Mesodermal cell (in vitro differentiated cells): ENCODE measurements around the gene FGD6.

Experiments
- H3K27ac ChIP-seq: 2 replicates; pipeline ENCODE4 v1.7.0; 2013; ENCODE audit warnings: mild to moderate bottlenecking, low read depth, low read length, moderate library complexity; ENCODE audit not compliant: severe bottlenecking
- H3K36me3 ChIP-seq: 2 replicates; pipeline ENCODE4 v1.7.1; 2013; ENCODE audit warnings: mild to moderate bottlenecking, low read length, moderate library complexity; ENCODE audit not compliant: control insufficient read depth, insufficient read depth
- H3K4me1 ChIP-seq: one replicate; pipeline ENCODE4 v1.7.1; 2013; ENCODE audit warnings: mild to moderate bottlenecking, low read length; ENCODE audit not compliant: insufficient read depth, control insufficient read depth, poor library complexity, severe bottlenecking
- H3K4me3 ChIP-seq: 2 replicates; pipeline ENCODE4 v1.7.0; 2013; ENCODE audit warnings: low read length, control low read depth, mild to moderate bottlenecking; ENCODE audit not compliant: insufficient read depth, poor library complexity, severe bottlenecking; ENCODE audit errors: extremely low read depth
- H3K9me3 ChIP-seq: 2 replicates; pipeline ENCODE4 v1.7.1; 2013; ENCODE audit warnings: mild to moderate bottlenecking, low read length, moderate library complexity; ENCODE audit not compliant: control insufficient read depth
- WGBS, 2 experiments: methylation state at CpG; one replicate each; pipeline ENCODE4 v1.1.5; 2013; ENCODE audit warnings: missing lambda C conversion rate in 2 of 2; ENCODE audit not compliant: insufficient coverage in 2 of 2; 5-methylcytosine and 5-hydroxymethylcytosine counted together

Gene FGD6

GRCh38 chr12:95179011-95179410 is 38.3 kb downstream of the FGD6 start:
- H3K36me3 ChIP-seq, result peaks cover 12% of the 10 kb centered on the region
- 83 to 93% methylated on average over 1 to 2 of the region's 5 CpGs for WGBS, 2 experiments
- H3K4me1 ChIP-seq, result peaks cover 20% of the 10 kb centered on the region
- H3K4me3 ChIP-seq, result no peak overlapping the region
- H3K27ac ChIP-seq, result no peak overlapping the region
- H3K9me3 ChIP-seq, result no peaks in the 10 kb centered on the region

GRCh38 chr12:95178136-95178535 is 39.1 kb downstream of the FGD6 start:
- Histone ChIP-seq H3K36me3 (peaks cover 8% of the 10 kb centered on the region), H3K4me1 (peaks cover 21% of the 10 kb centered on the region), H3K27ac (no peak overlapping the region), H3K4me3 (no peak overlapping the region), H3K9me3 (no peaks in the 10 kb centered on the region)
- WGBS, 2 experiments, result no CpG with 5 or more reads among the region's 4 CpGs

- Histone ChIP-seq H3K9me3 (no peaks in the 10 kb centered on the region), H3K4me1 (peaks cover 16% of the 10 kb centered on the region), H3K36me3 (peaks cover 13% of the 10 kb centered on the region), H3K4me3 (no peak overlapping the region), H3K27ac (peak overlapping the region; percentile 50)
- no CpG with 5 or more reads among the region's 2 CpGs for whole genome bisulfite sequencing, 2 experiments
These were observed 40.0 kb downstream of the FGD6 start for GRCh38 chr12:95177201-95177768.

- H3K27ac ChIP-seq, result no peak overlapping the region
- peaks cover 25% of the 10 kb centered on the region for H3K36me3 ChIP-seq
- no peaks in the 10 kb centered on the region for H3K9me3 ChIP-seq
- H3K4me1 ChIP-seq, result peaks cover 15% of the 10 kb centered on the region
- no peak overlapping the region for H3K4me3 ChIP-seq
- 91 to 97% methylated on average over 4 of the region's 8 CpGs for WGBS, 2 experiments
These were observed 43.6 kb downstream of the FGD6 start for GRCh38 chr12:95173392-95174251.

- Histone ChIP-seq H3K4me3 (no peak overlapping the region), H3K36me3 (peaks cover 29% of the 10 kb centered on the region), H3K27ac (peak overlapping the region; percentile 59), H3K9me3 (no peaks in the 10 kb centered on the region), H3K4me1 (peaks cover 9% of the 10 kb centered on the region)
- 63 to 73% methylated on average over 2 to 3 of the region's 4 CpGs for WGBS, 2 experiments
These were observed 47.9 kb downstream of the FGD6 start for GRCh38 chr12:95169368-95169767.

- Histone ChIP-seq H3K27ac (no peak overlapping the region), H3K4me1 (peaks cover 6% of the 10 kb centered on the region), H3K36me3 (peaks cover 29% of the 10 kb centered on the region), H3K9me3 (no peaks in the 10 kb centered on the region), H3K4me3 (no peak overlapping the region)
- 86 to 93% methylated on average over 1 to 2 of the region's 2 CpGs for WGBS, 2 experiments
These were observed 48.5 kb downstream of the FGD6 start for GRCh38 chr12:95168746-95169145.

- no CpG with 5 or more reads among the region's 2 CpGs for WGBS, 2 experiments
- H3K27ac ChIP-seq, result no peak overlapping the region
- H3K9me3 ChIP-seq, result no peaks in the 10 kb centered on the region
- peaks cover 23% of the 10 kb centered on the region for H3K36me3 ChIP-seq
- no peak overlapping the region for H3K4me3 ChIP-seq
- peaks cover 3% of the 10 kb centered on the region for H3K4me1 ChIP-seq
These were observed 52.6 kb downstream of the FGD6 start for GRCh38 chr12:95164656-95165055.

- peaks cover 26% of the 10 kb centered on the region for H3K36me3 ChIP-seq
- WGBS, 2 experiments, result 83 to 85% methylated on average over 1 to 3 of the region's 3 CpGs
- no peak overlapping the region for H3K4me3 ChIP-seq
- H3K9me3 ChIP-seq, result no peaks in the 10 kb centered on the region
- H3K27ac ChIP-seq, result no peak overlapping the region
- H3K4me1 ChIP-seq, result no peaks in the 10 kb centered on the region
These were observed 58.3 kb downstream of the FGD6 start for GRCh38 chr12:95158919-95159318.

GRCh38 chr12:95151821-95152220 is 65.4 kb downstream of the FGD6 start:
- no peak overlapping the region for H3K27ac ChIP-seq
- H3K36me3 ChIP-seq, result peaks cover 5% of the 10 kb centered on the region
- H3K4me1 ChIP-seq, result no peaks in the 10 kb centered on the region
- H3K9me3 ChIP-seq, result no peaks in the 10 kb centered on the region
- H3K4me3 ChIP-seq, result no peak overlapping the region
- WGBS, 2 experiments, result 100% methylated on average over 1 of the region's 2 CpGs; no CpG with 5 or more reads in 1 of the 2 experiments

GRCh38 chr12:95151406-95151805 is 65.9 kb downstream of the FGD6 start:
- Histone ChIP-seq H3K4me1 (no peaks in the 10 kb centered on the region), H3K27ac (no peak overlapping the region), H3K9me3 (no peaks in the 10 kb centered on the region), H3K4me3 (no peak overlapping the region), H3K36me3 (peaks cover 5% of the 10 kb centered on the region)
- 100% methylated on average over 1 of the region's 2 CpGs for WGBS, 2 experiments

GRCh38 chr12:95150501-95150900 is 66.8 kb downstream of the FGD6 start:
- Histone ChIP-seq H3K4me3 (no peak overlapping the region), H3K36me3 (peaks cover 11% of the 10 kb centered on the region), H3K9me3 (no peaks in the 10 kb centered on the region), H3K4me1 (no peaks in the 10 kb centered on the region), H3K27ac (no peak overlapping the region)
- no CpG with 5 or more reads among the region's 1 CpG for WGBS, 2 experiments
